GM20431 (cell line): Measurements from ENCODE around the gene VSTM2B.

Experiments
- in situ Hi-C: fragments of 300-500 bp; cut with MseI, MboI; formaldehyde crosslinking; loops from one replicate; pipeline ENCODE4 v1.15.0; 2020; ENCODE audit warnings: low sequenced_read_pairs; ENCODE audit not compliant: unreplicated experiment

Gene VSTM2B

DNA sequence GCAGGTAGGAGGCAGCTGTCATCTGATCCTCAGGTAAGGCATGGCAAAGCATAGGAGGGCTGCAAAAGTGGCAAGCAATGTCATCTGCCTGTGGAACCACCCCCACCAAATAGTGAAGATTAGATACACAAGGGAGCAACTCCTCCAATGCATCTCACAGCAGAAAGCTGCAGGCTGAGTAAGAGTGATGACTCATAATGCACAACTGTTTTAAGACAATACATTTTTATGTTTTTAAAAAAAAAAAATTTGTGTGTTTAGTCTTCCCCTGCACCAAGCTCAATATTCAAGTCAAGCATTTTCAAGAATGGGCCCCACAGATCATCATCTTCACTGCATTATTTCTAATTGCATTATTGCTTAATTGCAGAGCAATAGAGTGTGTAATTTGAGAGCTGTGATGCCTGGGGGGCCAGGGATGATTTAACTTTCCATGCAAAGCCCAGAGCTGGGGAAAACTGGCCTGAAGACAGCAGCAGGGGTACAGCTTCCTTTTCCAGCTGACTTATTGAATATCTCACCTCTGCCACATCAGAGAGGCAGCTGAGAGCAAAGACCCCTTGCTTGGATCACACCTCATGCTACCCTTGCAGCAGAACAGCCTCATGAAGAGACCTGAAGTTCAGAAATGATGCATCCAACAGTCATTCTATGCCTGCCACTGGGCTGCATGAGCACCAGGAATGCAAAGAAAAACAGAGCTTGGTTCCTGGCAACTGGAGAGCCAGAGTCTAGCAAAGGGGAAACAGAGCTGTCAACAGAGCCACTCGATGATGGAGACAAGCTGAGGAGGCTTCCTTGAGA, 57.6 kb downstream of the VSTM2B start:
- in situ Hi-C loops: no loop called here

DNA sequence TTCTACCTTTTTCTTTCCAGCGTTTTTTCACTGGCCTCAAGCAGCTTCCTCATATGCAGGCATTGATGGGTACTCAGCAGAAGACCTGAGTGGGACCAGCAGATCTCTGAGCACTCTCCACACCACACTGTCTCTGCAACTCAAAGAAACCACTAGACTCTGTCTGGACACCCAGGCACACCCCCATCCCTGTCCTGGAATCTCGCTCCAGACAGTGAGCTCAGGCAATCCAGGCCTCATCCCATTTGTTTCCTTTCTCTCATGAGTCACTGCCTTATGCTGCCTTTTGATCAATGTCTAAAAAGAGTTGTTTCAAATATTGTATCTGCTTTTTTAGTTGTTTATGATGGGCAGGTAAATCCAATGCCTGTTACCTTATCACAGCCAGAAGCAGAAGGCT, 60.6 kb downstream of the VSTM2B start:
- in situ Hi-C loops: no loop called here

DNA sequence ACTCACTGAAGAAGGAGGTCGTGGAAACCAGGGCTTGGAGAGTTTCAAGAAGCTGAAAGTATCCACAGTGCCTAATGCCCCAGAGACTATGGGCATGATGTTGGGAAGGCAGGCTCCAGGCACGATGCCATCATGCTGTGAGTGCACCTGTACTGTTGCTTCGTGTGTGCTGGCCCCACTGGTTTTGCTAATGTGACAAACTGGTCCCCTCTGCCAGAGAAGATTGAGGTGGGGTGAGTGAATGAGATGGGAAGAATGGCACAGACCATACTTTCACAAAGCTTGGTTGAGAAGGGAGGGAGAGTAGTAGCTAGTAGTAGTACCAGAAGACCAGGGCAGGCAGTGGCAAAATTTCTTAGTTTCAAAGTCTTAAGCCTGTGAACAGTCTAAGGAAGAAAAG, 61.3 kb downstream of the VSTM2B start:
- in situ Hi-C loops: no loop called here

DNA sequence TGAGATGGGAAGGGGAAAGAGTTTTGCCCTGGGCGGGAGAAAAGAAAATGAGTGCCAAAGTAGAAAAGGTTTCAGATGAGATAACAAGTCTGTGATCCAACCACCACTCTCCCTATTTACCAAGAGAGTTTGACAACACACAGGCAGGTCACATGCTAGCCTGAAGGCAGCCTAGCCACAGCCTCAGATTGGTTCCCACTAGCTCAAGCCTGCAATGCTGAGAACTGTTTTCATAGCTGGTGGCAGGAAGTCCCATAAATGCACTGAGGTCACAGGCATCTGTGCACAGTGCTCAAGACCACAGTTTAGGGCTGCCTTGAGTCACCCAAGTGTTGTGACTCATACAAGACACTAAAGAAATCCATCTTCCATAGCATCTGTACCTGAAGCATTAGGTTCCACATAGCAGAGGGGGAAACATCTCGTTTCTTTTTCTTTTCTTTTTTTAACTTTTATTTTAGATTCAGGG, 61.8 kb downstream of the VSTM2B start:
- in situ Hi-C loops: no loop called here

DNA sequence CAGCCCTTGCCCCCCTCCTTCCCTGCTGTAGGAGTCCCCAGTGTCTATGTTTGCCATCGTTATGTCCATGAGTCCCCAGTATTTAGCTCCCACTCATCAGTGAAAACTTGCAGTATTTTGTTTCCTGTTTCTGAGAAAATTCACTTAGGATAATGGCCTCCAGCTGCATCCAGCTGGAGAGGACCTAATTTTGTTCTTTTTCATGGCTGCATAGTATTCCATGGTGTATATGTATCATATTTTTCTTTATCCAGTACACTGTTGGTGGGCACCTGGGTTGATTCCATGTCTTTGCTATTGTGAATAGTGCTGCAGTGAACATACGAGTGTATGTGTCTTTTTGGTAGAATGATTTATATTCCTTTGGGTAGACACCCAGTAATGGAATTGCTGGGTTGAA, 62.3 kb downstream of the VSTM2B start:
- in situ Hi-C loops: no loop called here

DNA sequence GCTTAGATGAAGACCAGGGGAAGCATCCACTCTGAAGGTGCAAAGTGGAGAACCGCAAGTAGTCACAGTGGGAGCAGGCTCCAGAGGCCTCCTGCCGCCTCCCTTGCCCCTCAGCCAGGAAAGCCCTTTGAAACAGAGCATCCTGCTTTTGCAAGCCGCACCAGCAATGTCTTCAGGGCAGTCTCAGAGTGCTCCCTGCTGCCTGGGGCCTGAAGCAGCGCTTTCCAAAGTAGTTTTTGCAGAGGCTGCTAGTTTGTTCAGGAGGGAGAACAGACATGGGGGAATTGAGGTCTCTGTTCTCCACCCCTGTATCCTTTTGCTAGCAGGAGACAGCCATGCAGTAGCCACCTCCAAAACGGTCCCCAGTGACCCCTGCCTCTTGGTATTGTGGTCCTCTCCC, 64.5 kb downstream of the VSTM2B start:
- in situ Hi-C loops: no loop called here

DNA sequence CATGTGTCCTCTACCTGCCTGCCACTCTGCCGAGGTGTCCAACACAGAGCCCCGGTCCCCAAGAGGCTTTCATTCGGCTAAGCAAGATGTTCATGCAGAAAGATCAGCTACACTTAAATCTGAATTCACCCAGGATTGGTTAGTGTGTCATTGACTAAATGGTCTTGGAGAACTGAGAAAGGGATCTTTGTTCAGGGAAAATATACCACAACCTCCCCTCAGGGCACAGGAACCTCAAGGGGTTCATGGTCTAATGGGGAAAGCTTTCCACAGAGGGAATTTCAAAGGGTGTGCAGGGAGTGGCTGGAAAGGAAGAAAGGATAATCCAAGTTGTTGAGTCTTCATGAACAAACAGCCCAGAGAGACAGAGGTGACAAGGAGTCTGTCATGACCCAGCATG, 65.9 kb downstream of the VSTM2B start:
- in situ Hi-C loops: no loop called here

DNA sequence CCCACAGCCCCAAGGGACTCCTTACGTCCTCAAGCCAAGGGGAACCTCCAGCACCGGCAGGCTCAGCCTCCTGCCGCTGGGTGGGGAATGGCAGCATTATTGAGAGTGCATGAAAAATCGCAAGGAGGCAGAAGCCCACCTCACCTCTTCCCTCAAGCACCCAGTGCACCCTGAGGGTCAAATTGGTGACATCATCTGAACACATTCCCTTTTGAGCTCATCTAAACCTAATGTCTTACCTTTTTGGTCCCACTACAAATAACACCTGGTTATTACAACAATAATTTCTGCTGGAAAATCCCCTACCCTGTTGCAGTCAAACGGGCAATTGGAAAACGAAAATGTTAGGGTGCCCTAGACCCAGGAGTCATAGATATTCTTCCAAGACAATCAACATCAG, 68.1 kb downstream of the VSTM2B start:
- in situ Hi-C loops: no loop called here

DNA sequence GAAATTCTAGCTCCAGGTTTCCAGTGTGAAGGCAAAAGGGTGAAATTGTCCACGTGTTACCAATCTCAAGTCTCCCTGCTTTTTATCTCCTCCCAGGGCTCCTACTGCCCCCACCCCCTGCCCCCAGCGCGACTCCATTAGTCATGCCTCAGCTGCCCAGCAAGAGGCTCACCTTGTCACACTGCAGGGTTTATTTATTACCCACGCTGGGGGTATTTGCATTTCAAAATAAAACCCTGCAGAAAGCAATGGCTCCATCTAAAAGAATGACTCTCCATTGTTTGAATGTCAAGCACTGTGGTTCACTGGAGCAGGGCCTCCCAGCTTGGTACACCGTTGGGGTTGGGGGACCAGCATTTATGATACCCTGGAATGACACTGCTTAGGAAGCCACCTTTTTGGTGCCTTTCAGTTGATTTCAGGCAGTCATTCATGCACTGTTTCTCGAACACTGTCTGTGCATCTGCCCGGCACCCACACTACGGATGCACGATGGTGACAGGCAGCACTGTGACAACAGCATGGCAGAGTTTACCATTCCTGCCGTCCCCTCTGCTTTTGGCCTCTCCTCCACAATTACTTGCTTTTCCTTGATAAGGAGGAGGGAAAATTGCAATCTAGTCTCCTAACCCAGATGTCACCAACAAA, 70.4 kb downstream of the VSTM2B start:
- in situ Hi-C loops: no loop called here

DNA sequence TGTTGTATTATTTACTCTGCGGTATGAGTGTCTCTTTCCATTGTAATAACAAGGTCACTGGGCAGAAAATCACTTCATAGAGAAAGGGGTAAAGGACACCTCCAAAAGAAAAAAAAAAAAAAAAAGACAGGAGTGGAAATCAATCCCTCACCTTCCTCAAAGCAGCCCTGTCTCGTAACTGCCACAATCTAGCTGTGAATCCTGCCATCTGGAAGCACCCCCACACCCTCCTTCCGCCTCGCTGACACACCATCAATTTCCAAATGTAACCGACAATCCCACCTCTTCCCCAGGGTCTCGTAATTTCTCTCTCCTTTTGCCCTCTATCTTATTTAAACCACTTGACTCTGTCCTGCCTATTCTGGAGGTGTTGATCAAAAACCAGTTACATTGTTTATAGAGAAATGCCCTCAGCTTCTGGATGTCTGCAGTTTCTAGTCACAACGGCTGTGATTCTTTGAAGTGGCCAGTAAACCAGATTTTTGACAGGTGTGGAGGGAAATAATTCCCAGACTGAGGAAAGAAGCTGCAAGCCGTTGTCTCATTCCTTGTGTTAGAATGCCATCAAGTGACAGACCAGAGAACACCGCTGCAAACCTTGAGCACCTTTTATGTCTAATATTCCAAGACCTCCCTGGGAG, 71.2 kb downstream of the VSTM2B start:
- in situ Hi-C loops: no loop called here

DNA sequence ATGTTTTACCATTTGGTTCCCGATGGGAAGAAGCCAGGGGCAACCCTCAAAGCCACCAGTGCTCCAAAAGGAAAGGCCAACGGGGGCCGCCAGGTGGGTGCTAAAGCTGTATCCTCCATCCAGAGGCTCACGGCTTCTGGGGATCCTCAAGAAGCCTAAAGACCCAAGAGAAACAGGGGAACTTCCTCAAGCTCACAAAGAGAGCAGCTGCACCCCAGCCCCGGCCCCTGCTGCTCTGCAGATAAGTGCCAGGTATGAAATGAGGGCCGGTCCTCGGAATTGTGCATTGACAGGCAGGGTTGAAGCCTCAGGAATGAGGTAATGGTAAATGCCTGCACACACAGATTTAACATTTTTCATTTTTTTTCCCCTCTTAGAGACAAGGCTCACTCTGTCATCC, 72.2 kb downstream of the VSTM2B start:
- in situ Hi-C loops: no loop called here

DNA sequence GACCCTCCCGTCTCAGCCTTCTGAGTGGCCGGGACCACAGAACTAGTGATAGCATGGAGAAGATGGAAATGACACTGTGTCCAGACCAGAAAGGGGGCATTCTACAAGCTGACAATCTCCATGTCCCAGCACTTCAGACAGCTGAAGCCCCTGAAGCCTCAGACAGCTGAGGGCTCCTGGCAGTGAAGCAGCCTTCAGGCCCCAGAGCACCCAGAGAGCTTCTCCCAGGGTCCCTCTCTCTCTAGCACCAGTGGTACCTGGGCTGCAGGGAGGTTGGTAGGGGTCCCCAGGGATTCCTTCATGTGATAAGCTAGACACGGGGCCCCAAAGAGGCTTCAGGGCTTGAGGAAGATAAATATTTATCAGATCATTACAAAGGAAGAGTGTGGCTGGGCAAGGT, 72.7 kb downstream of the VSTM2B start:
- in situ Hi-C loops: no loop called here

DNA sequence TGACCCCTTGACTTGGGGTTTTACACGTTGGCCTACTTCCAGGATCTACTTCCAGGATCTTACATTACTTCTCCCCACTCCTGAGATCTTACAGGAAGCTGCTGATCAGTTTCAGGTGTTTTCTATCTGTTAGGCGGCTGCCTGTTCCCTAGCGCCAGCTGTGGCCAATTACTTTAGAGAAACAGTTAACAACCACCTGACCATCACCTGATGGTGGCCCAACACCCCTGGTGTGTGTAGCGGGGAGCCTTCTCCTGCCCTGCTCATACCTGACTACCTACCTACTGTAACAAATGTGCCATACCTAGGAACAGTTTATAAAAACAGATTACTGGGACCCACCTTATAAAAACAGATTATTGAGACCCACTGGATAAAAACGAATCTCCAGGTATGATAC, 77.5 kb downstream of the VSTM2B start:
- in situ Hi-C loops: loop anchor here (10.0 kb wide), 1 partner anchor 101 kb away; no protein-coding TSS in a partner anchor

DNA sequence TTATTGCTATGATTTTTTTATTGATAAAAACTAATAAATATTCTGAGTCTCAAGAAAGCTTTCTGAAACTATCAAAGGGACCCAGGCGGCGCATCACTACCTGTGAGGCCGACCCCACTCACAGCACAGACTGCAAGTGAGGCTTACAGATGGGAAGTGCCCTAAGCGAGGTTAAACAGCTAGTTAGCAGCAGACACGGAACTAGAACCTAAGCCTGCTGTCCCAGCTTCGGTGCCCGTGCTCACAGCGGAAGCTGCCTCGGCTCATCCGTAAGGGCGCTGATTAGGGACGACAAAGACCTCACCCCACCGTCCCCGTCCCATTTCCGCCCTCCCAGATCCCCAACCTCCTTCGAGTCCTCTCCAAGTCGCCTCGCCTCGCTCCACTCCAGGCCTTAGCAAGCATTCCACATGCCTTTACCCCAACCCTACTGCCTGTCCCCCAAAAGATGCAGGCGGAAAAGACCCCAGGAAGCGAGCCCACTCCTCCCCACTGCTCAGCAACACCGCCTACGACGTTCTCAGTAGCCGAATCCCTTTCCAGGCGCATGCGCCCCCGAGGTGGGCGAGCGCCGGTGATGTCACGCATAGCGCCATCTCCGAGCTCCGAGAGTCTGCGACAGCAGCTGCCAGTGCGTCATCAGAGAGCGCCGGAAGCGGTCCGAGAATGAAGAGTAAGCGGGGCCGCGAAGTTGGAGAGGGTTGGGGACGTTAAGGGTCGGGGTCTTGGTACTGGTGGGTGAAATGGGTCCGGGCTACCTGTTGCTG, 80.0 kb downstream of the VSTM2B start, which contains the start of gene POP4:
POP4 (plus strand) TSS at position 631 of the 767 bp plus-strand sequence; CDS start at position 667, 36 bp downstream.
- in situ Hi-C loops: loop anchor here (10.0 kb wide), 1 partner anchor 99 kb away; no protein-coding TSS in a partner anchor

DNA sequence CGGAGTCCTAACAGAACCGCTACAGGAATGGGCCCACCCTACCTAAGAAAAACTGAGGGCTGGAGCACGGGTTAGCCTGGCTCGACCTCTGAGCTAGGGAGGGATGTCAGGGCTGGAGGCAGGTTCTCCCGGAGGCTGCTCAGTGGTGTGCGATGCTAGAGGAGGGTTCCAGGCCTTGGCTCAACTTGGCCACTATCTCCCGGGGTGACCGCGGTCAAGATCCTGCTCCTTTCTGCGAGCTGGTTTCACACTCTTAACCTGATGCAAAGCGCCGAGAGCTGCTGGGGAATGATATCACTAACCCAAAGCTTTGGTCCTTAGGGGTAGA, 80.6 kb downstream of the VSTM2B start:
- in situ Hi-C loops: loop anchor here (10.0 kb wide), 1 partner anchor 98 kb away; no protein-coding TSS in a partner anchor

DNA sequence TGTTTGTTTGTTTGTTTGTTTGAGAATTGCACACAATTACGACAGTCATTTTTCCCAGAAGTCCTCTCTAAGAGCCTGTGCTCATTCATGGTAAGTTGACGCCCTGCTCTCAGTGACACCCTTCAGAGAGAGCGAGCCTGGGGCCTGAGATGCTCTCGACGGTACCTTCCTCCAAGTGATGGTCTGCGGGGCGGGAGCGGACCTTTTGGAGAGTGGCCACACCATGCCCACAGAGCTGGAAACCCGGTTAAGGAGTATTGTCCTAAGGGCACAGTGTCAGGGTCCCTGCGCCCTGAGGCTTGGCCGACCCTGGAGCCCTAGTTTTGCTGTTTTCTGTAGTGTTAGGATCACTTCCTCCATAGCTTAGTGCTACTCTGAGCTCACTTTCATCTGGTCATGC, 83.8 kb downstream of the VSTM2B start:
- in situ Hi-C loops: loop anchor here (10.0 kb wide), 1 partner anchor 95 kb away; no protein-coding TSS in a partner anchor

DNA sequence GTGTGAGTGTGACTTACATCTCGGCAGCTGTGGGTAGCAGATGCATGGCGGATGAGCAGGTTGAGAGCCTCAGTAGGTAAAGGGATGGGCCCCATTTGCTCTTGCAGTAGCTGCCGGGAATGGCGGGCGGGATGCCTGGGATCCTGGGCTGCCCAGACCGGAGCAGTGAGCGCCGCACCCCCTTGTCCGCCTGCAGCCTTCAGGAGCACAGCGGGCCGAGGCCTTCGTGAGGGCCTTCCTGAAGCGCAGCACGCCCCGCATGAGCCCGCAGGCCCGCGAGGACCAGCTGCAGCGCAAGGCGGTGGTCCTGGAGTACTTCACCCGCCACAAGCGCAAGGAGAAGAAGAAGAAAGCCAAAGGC, 84.4 kb downstream of the VSTM2B start:
- in situ Hi-C loops: no loop called here

DNA sequence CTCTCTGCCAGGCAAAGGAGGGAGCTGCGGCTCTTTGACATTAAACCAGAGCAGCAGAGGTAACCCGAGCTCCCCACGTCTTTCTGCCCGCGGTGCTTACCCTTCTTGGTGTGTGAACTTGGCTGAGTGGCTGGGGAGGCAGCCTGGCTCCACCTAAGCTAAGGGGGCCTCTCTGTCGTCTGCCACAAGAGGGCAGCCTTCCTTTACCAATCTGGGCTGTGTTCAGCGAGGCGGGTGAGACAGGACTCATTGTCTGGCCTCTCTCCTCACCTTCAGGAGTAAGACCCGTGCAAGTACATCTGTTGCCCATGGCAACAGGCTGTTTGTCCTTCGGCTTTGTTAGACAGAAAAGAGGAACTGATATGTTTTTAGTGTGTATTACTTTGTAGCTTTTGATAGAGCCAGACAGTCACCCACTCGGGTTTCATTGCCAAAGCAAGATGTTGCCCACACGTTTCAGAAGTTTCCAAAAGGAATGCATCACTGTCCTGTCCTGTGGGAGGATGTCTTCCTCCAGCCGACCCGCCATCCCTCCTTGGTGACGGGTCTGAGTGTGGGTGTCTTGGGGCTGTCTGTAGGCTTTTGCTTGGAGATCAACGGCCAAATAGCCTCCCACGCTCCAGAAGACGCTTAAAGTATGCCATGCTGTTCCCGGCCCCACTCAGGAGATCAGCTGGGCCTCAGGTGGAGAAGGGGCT, 84.9 kb downstream of the VSTM2B start:
- in situ Hi-C loops: no loop called here

DNA sequence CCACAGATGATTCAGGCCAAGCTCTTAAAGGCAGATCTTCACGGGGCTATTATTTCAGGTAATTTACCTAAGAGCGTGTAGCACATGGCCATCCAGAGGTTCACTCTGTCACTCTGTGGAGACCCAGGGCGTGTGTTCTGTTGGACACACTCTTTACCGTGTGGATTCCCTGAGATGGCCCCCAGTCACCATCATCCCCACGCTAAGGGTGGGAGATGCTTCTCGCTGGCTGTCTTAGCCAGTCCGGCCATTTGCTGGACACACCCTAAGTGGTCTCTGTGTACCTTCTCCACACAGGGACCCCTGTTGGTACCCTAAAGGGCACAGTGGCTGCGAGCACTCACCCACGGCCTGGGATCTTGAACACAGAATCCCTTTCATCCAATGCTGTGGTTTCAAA, 86.3 kb downstream of the VSTM2B start:
- in situ Hi-C loops: no loop called here
